IMR-90 (cell line): ENCODE results near the gene PRPF40A. TPM values are rescaled to one million over a fixed set of nuclear protein-coding genes. Genes with fewer than 3 reads are reported as not detected.
"Not testable (repeated sequence)": the region's sequence is repeated elsewhere in the genome, so short reads cannot be mapped to it uniquely, and the experiment has no call there.

ENCODE experiments used
- ATAC-seq: fragments of 200-7000 bp; cut with Tn5 transposase; 2 replicates; pipeline ENCODE4 v1.9.1; 2020; ENCODE audit warnings: low read depth, mild to moderate bottlenecking, moderate library complexity
- BruUV-seq: library from RNA; stranded (reverse); fragments of 400-500 nt; replicated peaks from 2 replicates; lab custom pipeline; 2021; lab: Mats Ljungman, UMichigan
- CTCF ChIA-PET: fragments of 300-600 bp; formaldehyde crosslinking; extraction: SDS; loops from one replicate; lab custom pipeline; 2021; ENCODE audit warnings: antibody characterized with exemption; lab: Yijun Ruan, JAX
- POLR2A ChIA-PET: fragments of 300-600 bp; sonication (Branson Sonifier 250); formaldehyde crosslinking; loops from one replicate; lab custom pipeline; 2022; ENCODE audit warnings: antibody characterized with exemption; ENCODE audit not compliant: unreplicated experiment; lab: Charles Lee
- DNase-seq: peaks from one replicate; pipeline ENCODE4 v3.0.0; 2013
- H2AFZ ChIP-seq: replicated peaks from 2 replicates; pipeline ENCODE3; 2013; ENCODE audit warnings: low read length, mild to moderate bottlenecking; ENCODE audit not compliant: poor library complexity
- H2AK5ac ChIP-seq: 2 replicates; pipeline ENCODE4 v1.6.1; 2013; ENCODE audit warnings: low read depth, low read length, inconsistent platforms
- H2AK9ac ChIP-seq: replicated peaks from 2 replicates; pipeline ENCODE3; 2013; ENCODE audit warnings: mild to moderate bottlenecking, low read depth, low read length, moderate library complexity; ENCODE audit not compliant: poor library complexity
- H2BK120ac ChIP-seq: 2 replicates; pipeline ENCODE4 v1.6.1; 2013; ENCODE audit warnings: low read depth, low read length, inconsistent platforms
- H2BK15ac ChIP-seq: 3 replicates; pipeline ENCODE4 v1.6.1; 2013; ENCODE audit warnings: low read depth, low read length, inconsistent platforms
- H2BK20ac ChIP-seq: 2 replicates; pipeline ENCODE4 v1.6.1; 2013; ENCODE audit warnings: low read depth, mild to moderate bottlenecking, inconsistent platforms, low read length, moderate library complexity
- H2BK5ac ChIP-seq: 2 replicates; pipeline ENCODE4 v1.6.1; 2013; ENCODE audit warnings: mild to moderate bottlenecking, low read depth, low read length, inconsistent platforms; ENCODE audit not compliant: poor library complexity, severe bottlenecking
- H3K14ac ChIP-seq: replicated peaks from 2 replicates; pipeline ENCODE4 v1.6.1; 2013; ENCODE audit warnings: low read depth, low read length, inconsistent platforms
- H3K18ac ChIP-seq: 2 replicates; pipeline ENCODE4 v1.6.1; 2013; ENCODE audit warnings: low read depth, low read length, control low read depth
- H3K23ac ChIP-seq: 2 replicates; pipeline ENCODE4 v1.6.1; 2013; ENCODE audit warnings: low read depth, low read length, inconsistent platforms
- H3K27ac ChIP-seq: 2 replicates; pipeline ENCODE4 v1.5.1; 2013; ENCODE audit warnings: mild to moderate bottlenecking, control low read depth, low read length; ENCODE audit not compliant: insufficient read depth
- H3K27me3 ChIP-seq: 2 replicates; pipeline ENCODE4 v1.6.1; 2013; ENCODE audit warnings: low read length; ENCODE audit not compliant: control insufficient read depth, insufficient read depth
- H3K36me3 ChIP-seq: 2 replicates; pipeline ENCODE4 v1.6.1; 2013; ENCODE audit warnings: low read length, mixed read lengths; ENCODE audit not compliant: control insufficient read depth, insufficient read depth
- H3K4ac ChIP-seq: 2 replicates; pipeline ENCODE4 v1.6.1; 2013; ENCODE audit warnings: low read depth, low read length, inconsistent platforms
- H3K4me1 ChIP-seq: 2 replicates; pipeline ENCODE4 v1.6.1; 2013; ENCODE audit warnings: low read length, mixed read lengths; ENCODE audit not compliant: control insufficient read depth, insufficient read depth
- H3K4me2 ChIP-seq: 2 replicates; pipeline ENCODE4 v1.6.1; 2013; ENCODE audit warnings: low read depth, mild to moderate bottlenecking, control low read depth, low read length, moderate library complexity
- H3K4me3 ChIP-seq: 2 replicates; pipeline ENCODE4 v1.5.1; 2013; ENCODE audit warnings: low read depth, mild to moderate bottlenecking, control low read depth, low read length, moderate library complexity; ENCODE audit not compliant: insufficient read depth
- H3K56ac ChIP-seq: 2 replicates; pipeline ENCODE4 v1.6.1; 2013; ENCODE audit warnings: low read length, inconsistent platforms; ENCODE audit not compliant: insufficient read depth; ENCODE audit errors: extremely low read depth
- H3K79me1 ChIP-seq, 2 experiments: 2 replicates each; pipeline ENCODE4 v1.6.1; 2013; ENCODE audit warnings: low read length in 2 of 2, inconsistent platforms in 1 of 2, low read depth in 1 of 2
- H3K9ac ChIP-seq: 2 replicates; pipeline ENCODE4 v1.6.1; 2013; ENCODE audit warnings: low read depth, low read length, control low read depth
- H3K9me1 ChIP-seq: 2 replicates; pipeline ENCODE4 v1.6.1; 2013; ENCODE audit warnings: low read length, inconsistent platforms; ENCODE audit not compliant: insufficient read depth
- H3K9me3 ChIP-seq: 2 replicates; pipeline ENCODE4 v1.6.1; 2013; ENCODE audit warnings: low read length; ENCODE audit not compliant: control insufficient read depth, insufficient read depth
- H4K20me1 ChIP-seq: 2 replicates; pipeline ENCODE4 v1.6.1; 2013; ENCODE audit warnings: low read length, inconsistent platforms; ENCODE audit not compliant: insufficient read depth
- H4K5ac ChIP-seq: 2 replicates; pipeline ENCODE4 v1.6.1; 2013; ENCODE audit warnings: mild to moderate bottlenecking, low read depth, low read length, control low read depth
- H4K8ac ChIP-seq, 2 experiments: 2 replicates each; pipeline ENCODE4 v1.6.1; 2013; ENCODE audit warnings: low read depth in 2 of 2, low read length in 2 of 2, control low read depth in 1 of 2, inconsistent platforms in 1 of 2
- H4K91ac ChIP-seq: 2 replicates; pipeline ENCODE4 v1.6.1; 2013; ENCODE audit warnings: low read depth, low read length, inconsistent platforms; ENCODE audit not compliant: insufficient read depth
- CTCF ChIP-seq: conservative IDR thresholded peaks from 2 replicates; pipeline ENCODE4 v1.5.1; 2012; ENCODE audit warnings: mild to moderate bottlenecking, low read depth, low read length, improper control_type of control experiment
- FOS ChIP-seq: fragments of 150-350 bp; IDR thresholded peaks from 2 replicates; pipeline ENCODE4 v1.6.1; 2016; ENCODE audit warnings: low read depth, low read length
- RAD21 ChIP-seq: IDR thresholded peaks from 2 replicates; pipeline ENCODE4 v1.6.1; 2012; ENCODE audit warnings: low read length, improper control_type of control experiment
- RCOR1 ChIP-seq: IDR thresholded peaks from 2 replicates; pipeline ENCODE4 v1.6.1; 2012; ENCODE audit warnings: mild to moderate bottlenecking, low read length, improper control_type of control experiment; ENCODE audit not compliant: insufficient replicate concordance
- RFX5 ChIP-seq: IDR thresholded peaks from 2 replicates; pipeline ENCODE4 v1.8.0; 2012; ENCODE audit warnings: low read depth, mild to moderate bottlenecking, low read length, moderate library complexity
- SMC3 ChIP-seq: fragments of 150-350 bp; IDR thresholded peaks from 2 replicates; pipeline ENCODE4 v1.6.1; 2016; ENCODE audit warnings: low read depth, mild to moderate bottlenecking, antibody characterized with exemption, low read length, moderate library complexity
- WGBS, 2 experiments: methylation state at CpG; one replicate each; pipeline versions ENCODE4 v1.1.5 to v1.1.7; 2013; ENCODE audit warnings: missing lambda C conversion rate in 2 of 2; ENCODE audit not compliant: insufficient read length in 1 of 2; ENCODE audit errors: extremely low coverage in 2 of 2; 5-methylcytosine and 5-hydroxymethylcytosine counted together
- dilution Hi-C: fragments of 300-500 bp; cut with HindIII; formaldehyde crosslinking; loops from one replicate; pipeline ENCODE4 v1.14.3; 2018; ENCODE audit warnings: low sequenced_read_pairs; ENCODE audit not compliant: unreplicated experiment
- in situ Hi-C: fragments of 300-500 bp; cut with MboI; formaldehyde crosslinking; loops from 3 replicates; pipeline ENCODE4 v1.14.3; 2019; ENCODE audit warnings: low sequenced_read_pairs, inconsistent platforms, mixed read lengths
- intact Hi-C: fragments of 100-400 bp; cut with micrococcal nuclease; formaldehyde crosslinking; loops from 2 replicates; pipeline ENCODE4 v1.10.0; 2022
- polyA plus RNA-seq, 3 experiments: library from polyadenylated mRNA; depleted of rRNA; stranded (reverse); fragments of >200 nt; gene quantifications; 2 replicates each; pipeline ENCODE4 v1.2.3, GENCODE V29; 2012; ENCODE audit warnings: low replicate concordance in 1 of 3
- total RNA-seq: library from RNA; depleted of rRNA; stranded (reverse); fragments of >200 nt; gene quantifications from 2 replicates; pipeline ENCODE4 v1.2.3, GENCODE V29; 2012

PRPF40A gene
- total and polyA plus RNA-seq, 2 of the 4 experiments (the other 2 are of a cell fraction), result 49.1 to 150 TPM

GRCh38 chr2:152740743-152741328 lies 23.6 kb upstream of the PRPF40A start:
- no peak overlapping the region for H4K5ac ChIP-seq
- WGBS, 2 experiments, result no CpG with 5 or more reads among the region's 2 CpGs
- no peak overlapping the region for H4K8ac ChIP-seq
- no peak overlapping the region for H2BK20ac ChIP-seq
- no peaks in the 10 kb centered on the region for H3K9me1 ChIP-seq
- no peak overlapping the region for H3K4ac ChIP-seq
- in situ Hi-C loops, result loop anchor here (25.0 kb wide), 1 partner anchor 771 kb away; no protein-coding TSS in a partner anchor
- no peaks in the 10 kb centered on the region for H4K20me1 ChIP-seq
- intact Hi-C loops, result loop anchor here (1.0 to 5.0 kb wide), 3 partner anchors 546 to 778 kb away; partner anchors contain the start of gene RPRM
- H3K79me1 ChIP-seq, result 0 out of 4 replicates have a peak, but pooled peaks cover 0 to 2% of the 10 kb centered on the region in 2 experiments
- H4K91ac ChIP-seq, result no peak overlapping the region
- H2BK5ac ChIP-seq, result no peak overlapping the region
- H3K27ac ChIP-seq, result no peak overlapping the region
- H3K18ac ChIP-seq, result no peak overlapping the region
- H3K4me1 ChIP-seq, result no peaks in the 10 kb centered on the region
- DNase-seq (peak; percentile 72), ATAC-seq (peak; percentile 85)
- no peaks in the 10 kb centered on the region for H3K9me3 ChIP-seq
- CTCF ChIA-PET, result interaction anchor here (0.6 to 1.5 kb wide), 3 partner anchors 12 to 110 kb away, joined by 4 to 5 read pairs (median 5); no protein-coding TSS in a partner anchor
- H3K56ac ChIP-seq, result no peak overlapping the region
- BruUV-seq, result no TSS peak
- peaks cover 10% of the 10 kb centered on the region for H3K36me3 ChIP-seq
- POLR2A ChIA-PET, result no interaction called here
- no peak overlapping the region for H3K23ac ChIP-seq
- H2BK120ac ChIP-seq, result no peak overlapping the region
- H3K9ac ChIP-seq, result no peak overlapping the region
- no peaks in the 10 kb centered on the region for H3K27me3 ChIP-seq
- no peak overlapping the region for H2AK9ac ChIP-seq
- no peak overlapping the region for H2AFZ ChIP-seq
- H2AK5ac ChIP-seq, result no peak overlapping the region
- no peak overlapping the region for H3K14ac ChIP-seq
- H3K4me2 ChIP-seq, result no peak overlapping the region
- TF ChIP-seq RFX5, result no peak
- peak; percentile 86 for TF ChIP-seq RAD21
- no peak for TF ChIP-seq FOS
- peak; percentile 99 for TF ChIP-seq CTCF
- TF ChIP-seq SMC3, result peak; percentile 81
- no peak for TF ChIP-seq RCOR1
- H2BK15ac ChIP-seq, result no peak overlapping the region
- H3K4me3 ChIP-seq, result no peak overlapping the region
- dilution Hi-C loops, result no loop called here

GRCh38 chr2:152739705-152740104 lies 22.4 kb upstream of the PRPF40A start:
- CTCF ChIA-PET, result interaction anchor here (1.5 kb wide), 1 partner anchor 10 kb away, joined by 5 read pairs; no protein-coding TSS in a partner anchor
- not testable (repeated sequence) for H2BK15ac ChIP-seq, BruUV-seq

More at GRCh38 chr2:152739705-152740104, 22.4 kb upstream of the PRPF40A start:
- H2BK5ac ChIP-seq, H3K9me1 ChIP-seq, H3K9me3 ChIP-seq, dilution Hi-C loops, H3K27me3 ChIP-seq, H3K4me2 ChIP-seq, H3K23ac ChIP-seq, H2AK9ac ChIP-seq, POLR2A ChIA-PET, H3K56ac ChIP-seq, H4K91ac ChIP-seq, H3K18ac ChIP-seq, H2AFZ ChIP-seq, H3K9ac ChIP-seq, DNase-seq, ATAC-seq, H3K4me1 ChIP-seq, H2AK5ac ChIP-seq, H4K8ac ChIP-seq, H3K4ac ChIP-seq, H2BK120ac ChIP-seq, H3K79me1 ChIP-seq, H2BK20ac ChIP-seq, H4K5ac ChIP-seq, H3K27ac ChIP-seq, H4K20me1 ChIP-seq, H3K4me3 ChIP-seq, H3K14ac ChIP-seq: not testable (repeated sequence)
- no CpG with 5 or more reads among the region's 1 CpG for WGBS, 2 experiments
- in situ Hi-C loops (loop anchor here (25.0 kb wide), 1 partner anchor 773 kb away; no protein-coding TSS in a partner anchor), intact Hi-C loops (loop anchor here (1.0 to 5.0 kb wide), 3 partner anchors 548 to 780 kb away; partner anchors contain the start of gene RPRM)
- H3K36me3 ChIP-seq, result peaks cover 11% of the 10 kb centered on the region
